GM12892 (cell line): ENCODE data around the gene TTLL4.

Source experiments
- POLR2A ChIP-seq: IDR thresholded peaks from 2 replicates; pipeline ENCODE4 v1.6.1; 2011; ENCODE audit warnings: low read depth, low read length, control low read depth
- POLR2AphosphoS5 ChIP-seq: IDR thresholded peaks from 2 replicates; pipeline ENCODE4 v1.6.1; 2011; ENCODE audit warnings: low read depth, low read length, control low read depth
- TAF1 ChIP-seq: IDR thresholded peaks from 2 replicates; pipeline ENCODE4 v1.6.1; 2011; ENCODE audit warnings: low read depth, mild to moderate bottlenecking, control low read depth, low read length, borderline replicate concordance

- TF ChIP-seq TAF1 (no peak), POLR2A (no peak), POLR2AphosphoS5 (no peak)
Observed at GRCh38 chr2:218663901-218664300, 46.7 kb upstream of the TTLL4 start.
